Measurements from ENCODE around the gene SHC3.

GRCh38 chr9:88980740-88981203, 197.8 kb downstream of the SHC3 start:
- TF ChIP-seq POLR2A (IDR thresholded peaks at IDR 0.05) (no peak), CTCF (IDR thresholded peaks at IDR 0.05) (no peak)

All from stomach (tissue), 4 donors.